ENCODE results near the gene GSTA1.
"Not testable (repeated sequence)": the region's sequence is repeated elsewhere in the genome, so short reads cannot be mapped to it uniquely, and the experiment has no call there.

The GSTA1 gene

DNA sequence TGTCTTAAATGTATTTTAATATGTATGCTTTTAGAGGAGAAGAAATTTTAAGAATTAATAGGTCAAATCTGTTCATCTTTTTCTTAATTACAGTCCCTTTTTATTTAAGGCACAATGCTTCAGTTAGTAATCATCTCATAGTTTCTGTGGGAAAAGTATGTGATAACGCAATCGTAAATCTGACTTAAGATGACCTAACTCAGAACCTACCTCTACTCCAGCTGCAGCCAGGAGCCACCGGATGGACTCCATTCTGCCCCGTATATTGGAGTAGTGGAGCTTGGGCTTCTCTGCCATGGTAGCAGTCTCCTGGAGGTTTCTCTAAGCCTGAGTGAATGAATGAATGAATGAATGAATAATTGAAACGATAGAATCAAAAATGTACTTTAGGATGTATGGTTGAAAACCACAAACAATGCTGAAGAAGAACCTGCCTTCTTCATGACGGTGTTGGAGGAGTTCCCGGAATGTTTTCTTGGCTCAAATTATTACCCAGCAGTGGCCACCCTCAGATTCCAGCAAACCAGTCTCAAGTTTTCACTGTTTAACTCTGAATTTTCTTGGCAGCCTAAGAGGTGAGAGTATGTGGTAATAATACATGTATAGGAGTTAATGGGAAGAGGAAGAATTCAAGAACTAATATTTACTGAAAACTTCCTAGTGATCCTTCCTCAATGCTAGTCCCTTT, 45.8 kb downstream of the GSTA1 start:
- not testable (repeated sequence) for DNase-seq (ENCODE audit: low read depth in 2 of 2)

- no peak for DNase-seq (ENCODE audit: low read depth in 2 of 2)
Observed at GRCh38 chr6:52754443-52754842, 49.2 kb downstream of the GSTA1 start.

GRCh38 chr6:52753137-52753536, 50.5 kb downstream of the GSTA1 start:
- not testable (repeated sequence) for DNase-seq (ENCODE audit: low read depth in 2 of 2)

DNA sequence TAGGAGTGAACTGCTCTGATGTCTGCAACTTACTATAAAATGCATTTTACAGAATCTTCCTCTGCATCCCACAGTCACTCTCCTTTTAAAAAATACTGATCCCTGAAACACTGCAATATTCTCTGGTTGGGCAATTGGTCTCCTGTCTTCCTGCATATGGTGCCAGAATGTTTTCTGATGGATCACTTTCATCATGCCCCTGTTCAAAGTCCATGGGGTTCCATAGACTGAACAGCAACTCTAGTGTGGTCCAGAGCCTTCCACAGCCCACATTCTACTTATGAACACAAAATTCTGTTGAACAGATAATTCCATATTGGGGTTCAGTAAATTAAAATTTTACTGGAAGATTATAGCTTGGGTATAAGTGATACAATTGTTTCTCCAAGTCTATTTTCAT, 51.3 kb downstream of the GSTA1 start:
- DNase-seq (ENCODE audit: low read depth in 2 of 2) = no peak

DNA sequence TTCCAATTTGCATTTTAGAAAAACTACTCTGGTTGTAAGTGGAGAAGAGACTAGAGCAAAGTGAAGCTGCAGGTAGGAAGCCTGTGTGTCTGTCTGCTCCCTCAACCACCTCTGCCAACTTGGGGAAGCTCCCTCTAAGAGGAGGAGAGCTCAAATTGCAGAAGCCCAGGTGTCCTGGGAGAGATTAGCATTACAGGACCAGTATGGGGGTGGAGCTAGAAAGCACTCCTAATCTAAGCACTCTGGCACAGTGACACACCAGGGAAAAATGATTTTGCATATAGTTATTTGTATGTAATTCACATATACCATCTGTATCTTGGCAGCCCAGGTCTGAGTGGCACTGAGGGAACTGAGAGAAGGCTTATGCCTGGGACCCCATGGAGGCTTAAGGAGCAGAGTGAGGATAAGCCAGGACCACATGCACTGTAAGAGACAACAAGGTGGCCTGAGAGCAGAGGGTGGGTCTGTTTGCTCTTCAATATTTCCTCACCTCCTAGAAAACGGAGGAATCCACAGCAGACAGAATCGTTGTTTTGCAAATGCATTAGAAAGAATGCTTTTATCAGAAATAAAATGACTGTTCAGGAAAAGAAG, 54.0 kb downstream of the GSTA1 start:
- no peak for DNase-seq (ENCODE audit: low read depth in 2 of 2)

DNA sequence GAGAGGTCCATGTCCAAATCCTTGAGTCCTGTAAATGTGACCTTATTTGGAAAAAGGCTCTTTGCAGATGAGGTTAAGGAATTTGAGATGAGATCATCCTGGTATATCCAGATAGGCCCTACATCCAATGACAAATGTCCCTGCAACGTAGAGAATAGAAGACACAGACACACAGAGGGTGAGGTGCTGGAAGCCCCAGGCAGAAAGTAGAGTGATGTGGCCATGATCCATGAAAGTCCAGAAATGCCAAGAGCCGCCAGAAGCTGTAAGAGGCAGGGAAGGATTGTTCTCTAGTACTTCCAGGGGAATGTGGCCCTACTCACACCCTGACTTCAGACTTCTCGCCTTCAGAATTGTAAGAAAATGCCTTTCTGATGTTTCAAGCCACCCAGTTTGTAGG, 56.3 kb downstream of the GSTA1 start:
- DNase-seq (ENCODE audit: low read depth in 2 of 2) = not testable (repeated sequence)

DNA sequence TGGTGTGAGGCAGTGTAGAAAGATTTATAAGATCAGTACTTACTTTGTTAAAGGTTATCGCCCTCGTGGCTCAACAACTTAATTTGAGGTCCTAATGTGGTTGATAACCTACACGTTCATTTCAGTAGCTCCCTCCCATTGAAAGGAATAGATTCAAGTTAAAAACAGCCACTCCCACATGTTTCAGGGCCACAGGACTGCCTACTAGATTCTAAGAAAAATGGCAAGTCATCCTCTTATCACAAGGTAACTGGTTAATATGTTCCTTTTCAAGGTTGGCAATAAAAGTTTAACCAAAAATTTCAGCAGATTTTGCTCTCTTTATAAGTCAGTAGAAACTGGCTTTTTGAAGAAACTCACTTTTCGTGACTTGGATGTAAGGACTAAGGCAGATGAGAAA, 57.4 kb downstream of the GSTA1 start:
- DNase-seq (ENCODE audit: low read depth in 2 of 2) = no peak

- DNase-seq (ENCODE audit: low read depth in 2 of 2) = no peak
Observed at GRCh38 chr6:52745764-52746201, 57.8 kb downstream of the GSTA1 start.

GRCh38 chr6:52741872-52742271, 61.7 kb downstream of the GSTA1 start:
- no peak for DNase-seq (ENCODE audit: low read depth in 2 of 2)
